ENCODE measurements around the gene ZNF740. TPM values are rescaled to one million over a fixed set of nuclear protein-coding genes. Genes with fewer than 3 reads are reported as not detected.
A peak's percentile ranks its signal among the peaks of the same experiment; 100 is the strongest.

Gene ZNF740
- total and polyA plus RNA-seq, 2 of the 8 experiments (the other 6 are each of a cell fraction or from before 2014, with no cell fraction given) = 8.2 to 40.0 TPM

DNA sequence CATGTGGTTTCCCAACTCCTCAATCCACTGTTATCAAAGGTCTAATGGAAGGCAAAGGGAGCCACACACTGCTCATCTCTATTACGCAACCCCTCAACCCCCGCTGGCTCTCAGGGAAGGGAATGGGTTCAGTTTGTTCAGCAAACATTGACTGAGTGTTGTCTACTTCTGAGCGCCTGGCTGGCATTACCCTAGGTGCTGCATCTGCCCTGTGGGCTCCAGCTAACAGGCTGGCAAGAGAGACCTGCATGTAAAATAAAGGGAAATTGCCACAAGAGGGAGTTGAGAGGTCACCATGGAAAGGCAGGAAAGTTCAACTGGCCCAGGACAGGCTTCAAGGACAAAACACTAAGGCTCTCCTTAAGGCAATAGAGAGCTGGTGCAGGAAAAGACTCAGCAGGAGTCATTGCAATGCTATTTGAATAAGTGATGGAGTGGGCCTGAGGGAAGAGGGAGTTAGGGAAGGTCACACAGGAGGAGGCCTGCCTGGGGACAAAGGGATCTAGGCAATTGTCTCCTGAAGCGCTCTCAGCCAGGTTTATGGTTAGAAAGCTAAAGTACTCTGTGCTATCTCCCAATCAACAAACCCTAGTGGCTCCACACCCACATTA is 5.5 kb upstream of the ZNF740 start:
- Histone ChIP-seq H3K4me1 (replicated peaks in 1 of 4; ENCODE audit: control insufficient read depth in 3 of 4, insufficient read depth in 4 of 4, low read length in 3 of 4) (peaks cover 1 to 9% (median 5%) of the 10 kb centered on the region in 4 experiments; a peak in 4 of 7 replicates), H3K18ac (ENCODE audit: extremely low read depth, low read length) (no peak overlapping the region), H2AFZ (ENCODE audit: low read length) (no peak overlapping the region), H3K27ac (ENCODE audit: low read depth, low read length) (no peak overlapping the region), H2AK5ac (ENCODE audit: low read depth, low read length) (no peak overlapping the region), H2BK5ac (ENCODE audit: low read depth, low read length) (no peak overlapping the region), H2BK120ac (replicated peaks; ENCODE audit: low read depth, low read length) (no peak overlapping the region), H4K8ac (ENCODE audit: extremely low read depth, insufficient read depth, low read length) (no peak overlapping the region), H3K14ac (ENCODE audit: insufficient read length) (no peak overlapping the region), H3K4me2 (ENCODE audit: insufficient read depth in 1 of 2, low read depth in 2 of 2, low read length in 2 of 2) (peak overlapping the region in 1 of 2 experiments; percentile 9; a peak in 1 of 4 replicates), H4K20me1 (replicated peaks in 1 of 2; ENCODE audit: control insufficient read depth in 1 of 2, insufficient read depth in 2 of 2, low read length in 2 of 2) (peaks cover 4 to 10% of the 10 kb centered on the region in 2 experiments), H3K23me2 (ENCODE audit: low read depth, low read length) (peaks cover 4% of the 10 kb centered on the region), H3K4me3 (ENCODE audit: extremely low read depth in 1 of 4, insufficient read depth in 2 of 4, low read depth in 3 of 4, low read length in 4 of 4) (no peak overlapping the region), H3K23ac (ENCODE audit: insufficient read length) (no peak overlapping the region), H4K91ac (replicated peaks; ENCODE audit: insufficient read length, low read length) (no peak overlapping the region), H3K9ac (replicated peaks in 1 of 4; ENCODE audit: extremely low read depth in 1 of 4, low read depth in 3 of 4, low read length in 3 of 4) (no peak overlapping the region), H4K5ac (ENCODE audit: insufficient read length, low read depth, low read length) (no peak overlapping the region), H3K79me2 (ENCODE audit: control insufficient read depth in 1 of 2, insufficient read depth in 2 of 2, low read length in 2 of 2) (no peaks in the 10 kb centered on the region), H3K9me3 (ENCODE audit: insufficient read depth in 2 of 2, low read depth in 1 of 2, low read length in 1 of 2) (no peaks in the 10 kb centered on the region), H3K79me1 (ENCODE audit: low read depth, low read length) (no peaks in the 10 kb centered on the region), H3K56ac (replicated peaks; ENCODE audit: insufficient read length, low read depth, low read length) (no peak overlapping the region), H2BK15ac (ENCODE audit: low read length) (no peak overlapping the region), H3K36me3 (ENCODE audit: control insufficient read depth in 2 of 4, insufficient read depth in 4 of 4, low read length in 3 of 4) (no peaks in the 10 kb centered on the region), H3K4ac (replicated peaks; ENCODE audit: insufficient read length, low read depth, low read length) (no peak overlapping the region), H2BK20ac (ENCODE audit: low read length) (no peak overlapping the region), H3K27me3 (replicated peaks in 1 of 4; ENCODE audit: control insufficient read depth in 3 of 4, extremely low read depth in 1 of 4, insufficient read depth in 3 of 4, low read length in 3 of 4) (peaks cover 14 to 74% (median 57%) of the 10 kb centered on the region in 4 experiments), H2BK12ac (ENCODE audit: low read depth, low read length) (no peak overlapping the region)
- ChIA-PET CTCF (ENCODE audit: partially characterized antibody) (interaction anchor here (0.6 to 6.2 kb wide), 27 partner anchors 8 to 146 kb away, joined by 3 to 80 read pairs (median 4); partner anchors contain the start of genes AAAS, ESPL1 and SOAT2), POLR2A (ENCODE audit: partially characterized antibody) (interaction anchor here (0.9 to 1.4 kb wide), 4 partner anchors 12 to 15 kb away, joined by 3 to 4 read pairs (median 4); no protein-coding TSS in a partner anchor)
- 12% methylated on average over 4 of the region's 4 CpGs; no CpG with 5 or more reads in 1 of the 2 experiments for WGBS, 2 experiments (ENCODE audit: extremely low coverage in 1 of 2, insufficient coverage in 1 of 2, insufficient read length in 1 of 2, insufficient replicate concordance in 2 of 2, low coverage in 1 of 2, low lambda C conversion rate in 2 of 2, missing lambda C conversion rate in 1 of 2)
- DNase-seq (ENCODE audit: low read depth in 1 of 2, low spot score in 2 of 2) = no peak
- peak; percentile 95 for FAIRE-seq
- TF ChIP-seq EGR1 (IDR thresholded peaks at IDR 0.05; ENCODE audit: borderline replicate concordance, low read depth, low read length) (peak; percentile 79; the same call in 1 of the 2 replicates), TCF12 (IDR thresholded peaks at IDR 0.05; ENCODE audit: low read depth, low read length) (peak; percentile 77; the same call in 1 of the 2 replicates), TBP (IDR thresholded peaks at IDR 0.05; ENCODE audit: low read depth, low read length) (no peak), SP4 (IDR thresholded peaks at IDR 0.05; ENCODE audit: low read length) (peak; percentile 61; the same call in 1 of the 2 replicates), BCL11A (IDR thresholded peaks at IDR 0.05; ENCODE audit: low read depth in 2 of 2, low read length in 2 of 2) (no peak), HDAC2 (IDR thresholded peaks at IDR 0.05; ENCODE audit: borderline replicate concordance in 1 of 2, low read depth in 2 of 2, low read length in 2 of 2) (peak in 1 of 2 experiments; percentile 44; a peak in 1 of 4 replicates), PHF8 (conservative IDR thresholded peaks at IDR 0.05; ENCODE audit: low read depth, low read length) (0 out of 2 replicates have a peak, but pooled peaks have one; percentile 18), SIX5 (IDR thresholded peaks at IDR 0.05; ENCODE audit: low read depth, low read length) (no peak), SIN3A (conservative IDR thresholded peaks at IDR 0.05 in 1 of 2, IDR thresholded peaks at IDR 0.05 in 1 of 2; ENCODE audit: low read depth in 1 of 2, low read length in 2 of 2) (no peak)
- TF ChIP-seq, protein P1, sequence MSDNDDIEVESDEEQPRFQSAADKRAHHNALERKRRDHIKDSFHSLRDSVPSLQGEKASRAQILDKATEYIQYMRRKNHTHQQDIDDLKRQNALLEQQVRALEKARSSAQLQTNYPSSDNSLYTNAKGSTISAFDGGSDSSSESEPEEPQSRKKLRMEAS (IDR thresholded peaks at IDR 0.05) = peak; percentile 44; the same call in 1 of the 2 replicates
- TF ChIP-seq, protein P2, sequence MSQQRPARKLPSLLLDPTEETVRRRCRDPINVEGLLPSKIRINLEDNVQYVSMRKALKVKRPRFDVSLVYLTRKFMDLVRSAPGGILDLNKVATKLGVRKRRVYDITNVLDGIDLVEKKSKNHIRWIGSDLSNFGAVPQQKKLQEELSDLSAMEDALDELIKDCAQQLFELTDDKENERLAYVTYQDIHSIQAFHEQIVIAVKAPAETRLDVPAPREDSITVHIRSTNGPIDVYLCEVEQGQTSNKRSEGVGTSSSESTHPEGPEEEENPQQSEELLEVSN (IDR thresholded peaks at IDR 0.05) = no peak
